Cerebellar nuclear complex (tissue), 1 donor: ENCODE results near the gene TOE1.
A peak's percentile ranks its signal among the peaks of the same experiment; 100 is the strongest.
"Not testable (repeated sequence)": the region's sequence is repeated elsewhere in the genome, so short reads cannot be mapped to it uniquely, and the experiment has no call there.

Source experiments
- DNase-seq, 2 experiments: peaks; one replicate each; lab custom pipeline; 2025; lab: John Stamatoyannopoulos, UW

Gene TOE1

DNA sequence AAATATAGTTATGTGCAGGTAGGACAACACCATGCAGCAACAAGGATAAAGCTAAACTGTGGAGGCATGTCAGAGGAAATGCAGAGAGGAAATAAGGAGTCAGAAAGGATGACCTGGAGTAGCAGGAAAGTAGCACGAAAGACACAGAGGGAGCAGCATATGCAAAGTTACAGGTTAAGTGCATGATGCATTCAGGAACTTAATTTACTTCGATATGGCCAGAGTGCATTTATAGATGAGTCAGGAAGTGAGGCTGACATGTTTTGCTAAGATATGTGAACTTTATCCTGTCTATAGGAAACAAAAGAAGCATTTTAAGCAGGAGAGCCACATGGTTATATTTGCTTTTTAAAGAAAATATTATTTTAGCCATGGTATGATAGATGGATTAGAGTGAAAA is 15.7 kb downstream of the TOE1 start:
- no peak for DNase-seq

DNA sequence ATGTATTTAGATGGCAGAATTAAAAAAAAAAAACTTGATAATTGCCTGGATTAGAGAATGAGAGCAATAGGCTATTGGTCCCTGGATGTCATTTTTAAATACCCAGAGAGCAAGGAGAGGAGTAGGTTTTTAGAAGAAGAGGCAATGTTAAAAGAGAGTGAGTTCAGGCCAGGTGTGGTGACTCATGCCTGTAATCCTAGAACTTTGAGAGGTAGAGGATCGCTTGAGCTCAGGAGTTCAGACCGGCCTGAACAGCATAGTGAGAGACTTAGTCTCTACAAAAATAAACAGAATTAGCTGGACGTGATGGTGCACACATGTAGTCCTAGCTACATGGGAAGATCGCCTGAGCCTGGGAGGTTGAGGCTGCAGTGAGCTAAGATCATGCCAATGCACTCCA is 16.2 kb downstream of the TOE1 start:
- no peak for DNase-seq

DNA sequence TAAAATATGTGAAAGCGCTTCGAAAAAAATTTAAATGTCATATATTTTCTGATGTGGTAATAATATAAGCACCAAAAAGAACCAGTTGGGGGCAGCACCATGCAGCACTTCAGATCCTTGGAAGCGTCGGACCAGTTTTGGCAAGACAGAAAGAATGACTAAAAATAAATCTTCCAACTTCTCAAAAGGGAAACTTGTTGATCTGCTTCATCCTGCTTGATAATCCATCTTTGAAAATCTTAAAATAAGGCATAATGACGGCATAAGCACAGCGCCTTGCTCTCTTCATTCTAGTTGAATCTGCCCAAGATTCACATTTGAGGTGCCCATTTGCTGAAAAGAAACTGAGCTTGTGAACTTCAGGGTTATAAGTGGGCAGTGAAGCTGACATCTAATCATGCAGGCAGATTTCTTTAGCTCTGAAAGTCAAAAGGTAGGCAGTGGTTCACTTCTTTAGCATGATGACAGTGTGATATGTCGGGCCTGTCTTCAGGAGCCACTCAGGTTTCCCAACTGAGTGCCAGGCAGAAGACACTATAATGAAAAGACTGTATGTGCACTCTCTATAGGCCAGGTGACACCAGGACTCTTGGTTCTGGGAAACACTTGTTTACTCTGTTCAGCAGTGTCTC is 20.0 kb downstream of the TOE1 start:
- peak in 1 of 2 experiments; percentile 2 for DNase-seq

DNA sequence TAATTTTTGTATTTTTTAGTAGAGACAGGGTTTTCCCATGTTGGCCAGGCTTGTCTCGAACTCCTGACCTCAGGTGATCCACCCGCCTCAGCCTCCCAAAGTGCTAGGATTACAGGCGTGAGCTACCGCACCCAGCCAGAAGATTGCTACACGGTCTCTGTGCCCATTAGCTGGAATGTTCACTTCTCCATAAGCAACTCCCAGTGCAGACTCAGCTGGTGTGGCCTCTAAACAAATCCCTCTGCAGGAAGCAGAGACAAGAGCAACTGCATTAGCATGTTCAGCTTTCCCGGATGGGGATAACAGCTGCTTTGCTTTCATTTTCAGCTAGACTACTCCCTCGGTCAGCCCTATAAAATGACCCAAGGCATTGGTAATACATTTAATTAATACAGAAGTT is 21.0 kb downstream of the TOE1 start:
- DNase-seq: not testable (repeated sequence)

DNA sequence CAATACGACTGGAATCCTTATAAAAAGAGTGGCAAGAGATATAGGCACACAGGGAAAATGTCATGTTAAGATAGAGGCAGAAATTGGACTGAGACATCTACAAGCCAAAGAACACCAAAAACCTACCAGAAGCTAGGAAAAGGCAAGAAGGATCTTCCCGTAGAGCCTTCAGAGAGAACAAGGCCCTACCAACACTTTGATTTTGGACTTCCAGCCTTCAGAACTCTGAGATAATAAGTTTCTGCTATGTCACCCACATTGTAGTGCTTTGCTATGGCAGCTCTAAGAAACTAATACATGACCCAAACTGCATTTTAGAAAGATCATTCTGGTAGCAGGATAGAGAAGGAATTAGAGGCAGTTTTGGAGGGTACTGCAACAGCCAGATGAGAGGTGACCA is 24.3 kb downstream of the TOE1 start:
- DNase-seq: no peak

DNA sequence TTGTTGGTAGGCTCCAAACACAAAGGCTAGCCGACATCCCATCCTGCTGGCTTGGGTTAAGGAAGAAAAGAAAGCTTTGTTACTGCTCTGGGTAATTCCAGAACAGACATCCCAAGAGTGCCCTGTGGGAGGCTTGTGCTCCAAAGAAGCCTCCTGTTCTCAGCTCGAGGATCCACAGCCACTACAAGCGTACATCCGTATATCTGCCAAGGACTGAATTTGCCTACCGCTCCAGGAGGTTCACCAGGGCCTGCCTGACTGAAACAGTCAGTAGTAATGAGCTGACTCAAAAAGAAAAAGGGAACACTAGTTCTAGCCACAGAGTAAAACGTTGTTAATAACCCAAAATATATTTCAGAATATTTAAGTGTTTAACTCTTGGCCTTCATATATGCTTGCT is 25.1 kb downstream of the TOE1 start:
- DNase-seq: no peak

DNA sequence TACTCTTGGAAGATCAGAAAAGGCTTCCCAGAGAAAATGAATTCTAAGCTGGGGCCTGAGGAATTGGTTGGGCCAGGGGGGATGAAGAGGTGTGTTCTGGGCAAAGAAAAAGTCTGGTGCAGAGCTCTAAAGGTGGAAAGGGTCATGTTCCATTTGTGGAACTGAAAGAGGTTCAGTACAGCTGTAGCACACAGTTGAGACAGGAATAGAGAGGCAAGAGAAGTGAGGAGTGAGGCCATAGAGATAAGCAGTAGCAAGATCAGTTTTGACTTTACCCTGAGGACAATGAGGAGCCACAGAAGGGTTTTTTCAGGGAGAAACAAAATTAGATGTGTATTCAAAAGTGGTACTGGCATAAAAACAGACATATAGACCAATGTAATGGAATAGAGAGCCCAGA is 30.6 kb downstream of the TOE1 start:
- no peak for DNase-seq

DNA sequence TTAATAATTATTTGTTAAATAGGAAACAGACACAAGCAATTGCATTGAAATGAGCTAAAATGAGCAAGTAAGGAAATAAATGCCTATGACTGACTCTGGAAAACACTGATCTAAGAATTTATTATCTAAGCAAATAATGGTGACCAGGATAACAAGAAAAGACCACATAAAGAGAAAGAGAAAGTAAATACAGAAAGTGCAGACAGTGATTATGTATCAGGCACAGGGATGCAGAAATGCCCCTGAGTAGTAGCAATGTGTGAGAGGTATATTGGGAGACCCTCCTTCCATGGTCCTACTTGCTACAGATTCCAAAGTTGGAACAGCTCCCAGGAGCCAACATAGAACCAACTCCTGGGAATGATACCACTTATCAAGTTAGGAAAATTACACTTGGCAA is 33.6 kb downstream of the TOE1 start:
- no peak for DNase-seq

DNA sequence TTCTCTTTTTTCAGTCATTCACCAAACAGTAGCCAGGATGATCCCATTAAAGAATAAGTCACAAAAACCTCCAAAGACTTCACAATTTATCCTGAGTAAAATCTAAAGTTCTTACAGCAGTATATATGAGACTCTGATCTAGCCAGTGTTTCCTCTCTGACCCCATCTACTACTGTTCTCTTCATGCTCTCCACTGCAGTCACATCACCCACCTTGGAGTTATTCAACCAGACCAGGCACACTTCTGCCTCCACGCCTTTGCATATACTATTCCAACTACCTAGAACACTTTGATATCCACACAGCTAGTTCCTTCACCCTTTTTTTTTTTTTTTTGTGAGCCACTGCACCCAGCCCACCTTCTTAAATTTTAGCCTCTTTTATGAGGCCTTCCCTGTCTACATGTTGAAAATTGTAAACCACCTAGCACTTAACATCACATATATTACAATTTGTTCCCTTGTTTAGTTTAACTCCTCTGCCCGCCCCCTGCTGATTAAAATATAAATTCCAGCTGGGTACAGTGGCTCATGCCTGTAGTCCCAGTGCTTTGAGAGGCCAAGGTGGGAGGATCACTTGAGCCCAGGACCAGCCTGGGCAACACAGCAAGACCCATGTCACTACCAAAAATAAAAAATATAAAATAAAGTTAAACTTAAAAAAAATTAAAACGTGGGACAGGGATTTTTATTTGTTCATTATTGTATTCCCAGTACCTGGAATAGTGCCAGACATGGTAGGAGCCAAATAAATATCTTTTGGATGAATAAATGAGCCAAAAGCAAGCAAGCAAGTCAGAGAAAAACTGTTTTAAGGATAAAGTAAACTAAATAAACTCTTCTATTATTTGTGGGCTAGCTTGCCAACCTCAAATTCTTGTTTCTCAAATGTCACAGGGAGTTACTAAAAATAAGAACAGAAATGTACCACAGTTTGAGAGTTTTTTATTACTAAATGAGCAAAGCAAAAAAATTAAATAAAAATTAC is 35.4 kb downstream of the TOE1 start:
- DNase-seq: no peak

DNA sequence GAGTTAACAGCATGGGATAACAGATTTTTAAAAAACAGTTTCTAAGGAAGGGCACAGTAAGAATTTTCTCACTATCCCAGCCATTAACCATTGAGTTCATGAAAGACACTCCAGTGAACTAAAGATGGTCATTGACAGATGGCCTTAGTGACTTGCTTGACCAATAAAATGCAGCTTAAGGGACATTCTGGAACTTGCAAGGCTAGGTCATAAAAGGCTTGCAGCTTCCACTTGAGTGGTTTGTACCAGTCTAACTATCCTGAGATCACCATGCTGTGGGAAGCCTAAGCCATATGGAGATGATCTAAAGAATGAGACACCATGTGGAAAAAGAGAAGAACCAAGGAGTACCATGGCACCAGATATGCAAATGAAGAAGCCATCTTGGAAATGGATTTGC is 38.2 kb downstream of the TOE1 start:
- no peak for DNase-seq

DNA sequence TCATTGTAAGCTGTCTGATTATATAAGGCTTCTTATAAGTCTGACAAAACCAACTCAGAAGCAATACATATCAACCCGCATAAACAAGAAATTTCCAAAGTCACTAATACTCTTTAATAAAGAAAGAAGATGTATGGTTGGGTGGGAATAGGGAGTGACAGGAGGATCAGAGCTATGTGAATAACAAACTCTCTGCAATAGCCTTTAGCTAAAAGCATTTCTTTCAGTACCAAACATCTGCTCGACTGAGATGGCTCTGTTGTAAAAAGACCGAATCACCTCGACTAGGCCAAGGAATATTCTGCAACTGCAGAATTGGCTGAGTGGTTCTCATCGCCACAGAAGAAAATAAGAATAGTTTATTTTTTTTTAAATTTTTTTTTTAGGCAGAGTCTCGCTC is 39.6 kb downstream of the TOE1 start:
- no peak for DNase-seq

DNA sequence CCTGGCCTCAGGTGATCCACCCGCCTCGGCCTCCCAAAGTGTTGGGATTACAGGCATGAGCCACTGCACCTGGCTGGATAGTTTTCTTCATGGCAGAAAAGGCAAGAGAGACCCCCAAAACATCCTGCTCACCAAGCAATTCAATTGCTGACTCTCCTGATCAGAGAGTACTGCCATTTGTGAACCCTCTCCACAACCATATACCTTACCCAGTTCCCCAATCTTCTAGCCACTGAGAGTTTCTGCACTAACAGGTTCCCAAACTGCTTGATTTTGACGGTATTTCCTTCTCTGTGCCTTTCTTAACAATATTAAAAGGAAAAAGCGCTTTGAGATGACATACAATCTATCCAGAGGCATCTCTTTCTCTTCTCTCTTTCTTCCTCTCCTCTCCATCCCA is 40.2 kb downstream of the TOE1 start:
- no peak for DNase-seq

DNA sequence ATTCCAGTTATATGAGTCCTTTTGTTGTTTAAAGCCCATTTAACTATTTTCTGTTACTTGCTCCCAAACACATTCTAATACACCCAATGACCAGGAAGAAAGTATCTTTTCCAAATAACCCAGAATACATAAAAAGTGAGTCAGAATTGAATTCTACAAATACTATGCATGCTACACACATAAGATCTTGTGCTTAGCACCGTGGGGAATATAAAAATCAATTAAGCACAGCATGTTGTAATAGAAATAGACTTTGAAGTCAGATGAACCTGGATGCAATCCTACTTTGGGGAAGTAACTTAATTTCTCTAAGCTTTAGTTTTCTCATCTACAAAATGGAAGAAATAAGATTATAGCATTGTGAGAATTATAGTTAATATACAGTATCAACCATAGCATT is 40.8 kb downstream of the TOE1 start:
- DNase-seq: no peak

DNA sequence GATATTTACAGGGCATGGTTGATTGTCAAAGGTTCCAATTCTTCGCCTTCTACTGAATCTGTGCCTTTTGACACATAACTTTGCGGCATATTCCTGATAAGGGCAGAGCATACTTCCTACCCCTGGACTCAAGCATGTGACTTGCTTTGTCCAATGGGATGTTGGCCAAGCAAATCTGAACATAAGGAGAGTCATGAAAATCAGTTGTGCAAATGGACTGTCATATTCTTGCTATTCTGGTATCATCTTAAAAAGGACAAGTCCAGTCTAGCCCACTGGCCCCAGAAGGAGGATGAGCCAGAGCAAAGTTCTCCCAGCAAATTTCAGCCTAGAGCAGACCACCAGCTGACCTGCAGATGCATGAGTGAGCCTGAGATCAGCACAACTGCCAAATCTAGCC is 41.3 kb downstream of the TOE1 start:
- DNase-seq: no peak

DNA sequence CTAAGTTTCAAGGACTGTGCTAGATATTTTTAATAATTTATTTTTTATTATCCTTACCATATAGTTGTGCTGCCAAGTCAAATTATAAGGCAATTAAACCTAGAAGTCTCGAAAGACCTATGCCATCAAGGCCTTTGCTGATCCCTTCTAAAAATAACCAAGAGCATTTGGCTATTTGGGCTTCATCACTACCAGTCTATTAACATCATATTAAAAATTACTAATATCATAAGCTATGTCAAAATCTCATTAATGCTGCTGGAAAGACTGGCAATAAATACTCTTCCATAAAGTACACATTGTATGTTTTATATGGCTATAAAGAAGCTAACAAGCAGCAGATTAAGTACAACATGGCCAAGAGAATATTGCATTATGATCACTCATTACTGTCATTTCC is 43.2 kb downstream of the TOE1 start:
- DNase-seq: no peak

DNA sequence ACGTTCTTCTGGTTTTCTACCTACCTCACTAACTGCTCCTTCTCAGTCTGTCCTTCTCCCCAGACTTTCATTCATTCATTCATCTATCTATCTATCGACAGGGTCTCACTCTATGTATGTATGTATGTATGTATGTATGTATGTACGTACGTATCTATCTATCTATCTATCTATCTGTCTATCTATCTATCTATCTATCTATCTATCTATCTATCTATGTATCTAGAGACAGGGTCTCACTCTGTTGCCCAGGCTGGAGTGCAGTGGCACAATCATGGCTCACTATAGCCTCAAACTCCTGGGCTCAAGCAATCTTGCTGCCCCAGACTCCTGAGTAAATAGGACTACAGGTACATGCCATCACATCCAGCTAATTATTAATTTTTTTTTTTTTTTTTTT is 44.2 kb downstream of the TOE1 start:
- DNase-seq: not testable (repeated sequence)

DNA sequence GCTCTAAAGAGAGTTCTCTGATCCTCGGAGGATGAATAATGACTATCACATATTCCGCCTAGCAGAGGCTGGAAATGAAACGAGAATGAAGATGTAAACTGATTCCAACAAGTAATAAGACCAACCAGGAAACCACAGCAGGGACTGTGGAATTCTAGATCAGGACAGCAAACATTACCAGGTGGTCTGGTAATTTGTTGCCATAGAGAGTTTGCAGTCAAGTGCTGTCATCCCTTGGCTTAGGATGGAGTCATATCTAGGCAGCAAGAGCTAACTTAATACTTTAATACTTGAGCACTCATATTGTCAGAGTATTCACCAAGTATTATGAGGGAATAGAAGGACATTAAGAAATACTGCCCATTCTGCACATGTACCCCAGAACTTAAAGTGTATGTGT is 45.3 kb downstream of the TOE1 start:
- no peak for DNase-seq

DNA sequence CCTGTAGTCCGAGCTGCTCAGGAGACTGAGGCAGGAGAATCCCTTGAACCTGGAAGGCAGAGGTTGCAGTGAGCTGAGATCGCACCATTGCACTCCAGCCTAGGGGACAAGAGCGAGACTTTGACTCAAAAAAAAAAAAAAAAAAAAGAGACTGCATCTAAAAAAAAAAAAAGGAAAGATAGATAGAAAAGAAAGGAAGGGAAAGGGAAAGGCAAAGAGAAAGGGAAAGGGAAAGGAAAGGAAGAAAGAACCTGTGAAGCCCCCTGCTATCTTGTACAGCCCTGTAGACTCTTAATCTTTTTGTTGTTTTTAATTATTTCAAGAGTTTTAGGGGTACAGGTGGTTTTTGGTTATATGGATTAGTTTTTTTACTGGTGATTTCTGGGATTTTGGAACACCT is 46.2 kb downstream of the TOE1 start:
- DNase-seq: no peak
